Caco-2 (cell line): ENCODE data around the gene CD300LD. TPM values are rescaled to one million over a fixed set of nuclear protein-coding genes. Genes with fewer than 3 reads are reported as not detected.

Source experiments
- BruUV-seq: library from RNA; stranded (reverse); fragments of 400-500 nt; replicated peaks from 2 replicates; lab custom pipeline; 2021; lab: Mats Ljungman, UMichigan
- CTCF ChIA-PET: fragments of 300-600 bp; sonication (Branson Sonifier 250); formaldehyde crosslinking; loops from one replicate; lab custom pipeline; 2022; ENCODE audit warnings: antibody characterized with exemption; lab: Charles Lee
- POLR2A ChIA-PET: fragments of 300-600 bp; sonication (Branson Sonifier 250); formaldehyde crosslinking; loops from one replicate; lab custom pipeline; 2022; ENCODE audit warnings: antibody characterized with exemption; lab: Charles Lee
- DNase-seq, 2 experiments: peaks; one replicate each; pipeline versions ENCODE4 v3.0.0 to v3.0.0-alpha.2; 2020 to 2022
- H3K27me3 ChIP-seq: replicated peaks from 2 replicates; pipeline ENCODE4 v1.6.0; 2011; ENCODE audit warnings: low read length; ENCODE audit not compliant: control insufficient read depth, insufficient read depth
- H3K36me3 ChIP-seq: 2 replicates; pipeline ENCODE4 v1.5.1; 2011; ENCODE audit warnings: low read length; ENCODE audit not compliant: control insufficient read depth, insufficient read depth
- H3K4me1 ChIP-seq: fragments of 250-450 bp; sonication (Bioruptor Pico); 2 replicates; pipeline ENCODE4 v1.5.1; 2020; ENCODE audit warnings: mild to moderate bottlenecking
- H3K4me3 ChIP-seq: 2 replicates; pipeline ENCODE4 v1.5.1; 2011; ENCODE audit warnings: low read depth, mild to moderate bottlenecking, control low read depth, low read length
- H3K9me3 ChIP-seq: fragments of 250-450 bp; sonication (Bioruptor Pico); 2 replicates; pipeline ENCODE4 v1.5.1; 2020; ENCODE audit warnings: mild to moderate bottlenecking, moderate library complexity
- H3K27ac Mint-ChIP-seq: one replicate; pipeline ENCODE4 v1.8.0; 2022; ENCODE audit warnings: mixed read lengths; ENCODE audit not compliant: unreplicated experiment
- H3K27me3 Mint-ChIP-seq: one replicate; pipeline ENCODE4 v1.8.0; 2022; ENCODE audit warnings: mixed read lengths; ENCODE audit not compliant: insufficient read depth, unreplicated experiment
- H3K36me3 Mint-ChIP-seq: one replicate; pipeline ENCODE4 v1.8.0; 2022; ENCODE audit warnings: mild to moderate bottlenecking, mixed read lengths; ENCODE audit not compliant: insufficient read depth, unreplicated experiment
- H3K4me1 Mint-ChIP-seq: one replicate; pipeline ENCODE4 v1.8.0; 2022; ENCODE audit warnings: low read depth, mixed read lengths; ENCODE audit not compliant: unreplicated experiment
- H3K4me3 Mint-ChIP-seq: one replicate; pipeline ENCODE4 v1.8.0; 2022; ENCODE audit warnings: mild to moderate bottlenecking, moderate library complexity, mixed read lengths; ENCODE audit not compliant: unreplicated experiment
- H3K9me3 Mint-ChIP-seq: one replicate; pipeline ENCODE4 v1.8.0; 2022; ENCODE audit warnings: mixed read lengths; ENCODE audit not compliant: unreplicated experiment
- intact Hi-C: fragments of 100-400 bp; cut with micrococcal nuclease; formaldehyde crosslinking; loops from one replicate; pipeline ENCODE4 v1.10.0; 2022; ENCODE audit not compliant: unreplicated experiment
- total RNA-seq: library from RNA; stranded (reverse); gene quantifications from 2 replicates; pipeline ENCODE4 v1.2.3, GENCODE V29; 2022
- TF ChIP-seq, protein P1 (sequence below), 2 experiments: fragments of 200-600 bp in 1 of 2; IDR thresholded peaks; 1 replicate in 1 of 2; 2 replicates in 1 of 2; pipeline versions ENCODE4 v1.5.1 to v1.8.0; 2011 to 2022; ENCODE audit warnings: antibody characterized with exemption in 1 of 2, control low read depth in 1 of 2, inconsistent platforms in 1 of 2, low read depth in 1 of 2, low read length in 1 of 2, mild to moderate bottlenecking in 1 of 2, moderate library complexity in 1 of 2; ENCODE audit not compliant: insufficient read depth in 1 of 2, severe bottlenecking in 1 of 2, unreplicated experiment in 1 of 2

CD300LD gene
- total RNA-seq, 1 experiment from 2014 or later: not detected

DNA sequence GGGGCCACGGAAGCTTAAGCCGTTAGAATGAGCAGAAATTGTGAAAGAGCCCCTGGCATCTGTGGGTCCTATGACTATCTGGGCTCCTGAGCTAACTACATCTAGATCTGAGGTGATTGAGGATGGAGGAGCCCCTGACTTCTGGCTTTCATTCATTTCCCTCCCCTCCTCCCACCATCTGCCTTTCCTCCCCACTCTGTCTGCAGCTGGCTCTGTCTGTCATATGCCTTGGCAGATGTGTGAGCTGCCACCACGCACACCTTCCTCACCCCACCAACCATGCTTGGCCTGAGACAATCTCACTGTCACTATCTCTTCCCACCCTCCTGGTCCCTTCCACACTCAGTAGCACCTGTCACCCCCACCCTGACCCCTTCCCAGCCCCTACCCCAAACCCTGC is 26.4 kb upstream of the CD300LD start:
- BruUV-seq: no TSS peak
- peaks cover 36% of the 10 kb centered on the region for H3K27me3 Mint-ChIP-seq

DNA sequence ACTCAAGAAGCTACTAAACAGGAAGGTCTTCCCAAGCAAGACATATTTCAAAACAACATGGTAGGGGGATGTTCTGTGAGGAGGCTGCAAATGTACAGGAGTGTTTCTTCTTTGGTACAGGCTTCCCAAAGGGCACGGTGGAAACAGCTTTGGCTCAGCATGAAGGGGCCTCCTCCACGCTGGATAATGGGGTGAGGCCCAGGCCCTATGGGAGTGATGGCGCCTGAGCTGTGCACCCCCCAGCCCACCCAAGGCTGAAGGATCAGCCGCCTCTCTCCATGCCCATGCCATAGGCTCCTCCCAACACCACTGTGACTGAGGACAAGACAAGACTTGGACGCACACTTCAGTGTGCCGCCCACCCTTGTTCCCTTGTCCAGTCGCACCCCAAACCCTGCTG is 24.6 kb upstream of the CD300LD start:
- no peak for DNase-seq
- H3K27me3 Mint-ChIP-seq: peaks cover 32% of the 10 kb centered on the region
- H3K4me3 ChIP-seq: no peak overlapping the region
- H3K27ac Mint-ChIP-seq: no peak overlapping the region
- no peaks in the 10 kb centered on the region for H3K36me3 ChIP-seq
- H3K4me1 Mint-ChIP-seq: no peaks in the 10 kb centered on the region
- H3K36me3 Mint-ChIP-seq: no peaks in the 10 kb centered on the region
- H3K27me3 ChIP-seq: no peaks in the 10 kb centered on the region
- POLR2A ChIA-PET: no interaction called here
- TF ChIP-seq, protein P1, sequence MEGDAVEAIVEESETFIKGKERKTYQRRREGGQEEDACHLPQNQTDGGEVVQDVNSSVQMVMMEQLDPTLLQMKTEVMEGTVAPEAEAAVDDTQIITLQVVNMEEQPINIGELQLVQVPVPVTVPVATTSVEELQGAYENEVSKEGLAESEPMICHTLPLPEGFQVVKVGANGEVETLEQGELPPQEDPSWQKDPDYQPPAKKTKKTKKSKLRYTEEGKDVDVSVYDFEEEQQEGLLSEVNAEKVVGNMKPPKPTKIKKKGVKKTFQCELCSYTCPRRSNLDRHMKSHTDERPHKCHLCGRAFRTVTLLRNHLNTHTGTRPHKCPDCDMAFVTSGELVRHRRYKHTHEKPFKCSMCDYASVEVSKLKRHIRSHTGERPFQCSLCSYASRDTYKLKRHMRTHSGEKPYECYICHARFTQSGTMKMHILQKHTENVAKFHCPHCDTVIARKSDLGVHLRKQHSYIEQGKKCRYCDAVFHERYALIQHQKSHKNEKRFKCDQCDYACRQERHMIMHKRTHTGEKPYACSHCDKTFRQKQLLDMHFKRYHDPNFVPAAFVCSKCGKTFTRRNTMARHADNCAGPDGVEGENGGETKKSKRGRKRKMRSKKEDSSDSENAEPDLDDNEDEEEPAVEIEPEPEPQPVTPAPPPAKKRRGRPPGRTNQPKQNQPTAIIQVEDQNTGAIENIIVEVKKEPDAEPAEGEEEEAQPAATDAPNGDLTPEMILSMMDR (IDR thresholded peaks at IDR 0.05; ENCODE audit: insufficient read depth in 1 of 2, low read depth in 1 of 2, low read length in 1 of 2, severe bottlenecking in 1 of 2, unreplicated experiment in 1 of 2): no peak
- H3K9me3 ChIP-seq: no peaks in the 10 kb centered on the region
- no peaks in the 10 kb centered on the region for H3K9me3 Mint-ChIP-seq
- no peak overlapping the region for H3K4me3 Mint-ChIP-seq
- CTCF ChIA-PET: interaction anchor here (0.5 kb wide), 1 partner anchor 163 kb away, joined by 3 read pairs; no protein-coding TSS in a partner anchor
- no peaks in the 10 kb centered on the region for H3K4me1 ChIP-seq
- intact Hi-C loops: no loop called here
- no TSS peak for BruUV-seq

More for the DNA sequence above, 26.4 kb upstream of the CD300LD start:
- H3K4me1 Mint-ChIP-seq: no peaks in the 10 kb centered on the region
- intact Hi-C loops: no loop called here
- H3K27ac Mint-ChIP-seq: no peak overlapping the region
- no peak for DNase-seq
- no peaks in the 10 kb centered on the region for H3K36me3 ChIP-seq
- ChIA-PET POLR2A (no interaction called here), CTCF (no interaction called here)
- no peaks in the 10 kb centered on the region for H3K4me1 ChIP-seq
- no peaks in the 10 kb centered on the region for H3K9me3 Mint-ChIP-seq
- no peak overlapping the region for H3K4me3 Mint-ChIP-seq
- no peak overlapping the region for H3K4me3 ChIP-seq
- no peaks in the 10 kb centered on the region for H3K9me3 ChIP-seq
- no peaks in the 10 kb centered on the region for H3K27me3 ChIP-seq
- TF ChIP-seq, protein P1 (IDR thresholded peaks at IDR 0.05; ENCODE audit: insufficient read depth in 1 of 2, low read depth in 1 of 2, low read length in 1 of 2, severe bottlenecking in 1 of 2, unreplicated experiment in 1 of 2): no peak
- H3K36me3 Mint-ChIP-seq: no peaks in the 10 kb centered on the region

DNA sequence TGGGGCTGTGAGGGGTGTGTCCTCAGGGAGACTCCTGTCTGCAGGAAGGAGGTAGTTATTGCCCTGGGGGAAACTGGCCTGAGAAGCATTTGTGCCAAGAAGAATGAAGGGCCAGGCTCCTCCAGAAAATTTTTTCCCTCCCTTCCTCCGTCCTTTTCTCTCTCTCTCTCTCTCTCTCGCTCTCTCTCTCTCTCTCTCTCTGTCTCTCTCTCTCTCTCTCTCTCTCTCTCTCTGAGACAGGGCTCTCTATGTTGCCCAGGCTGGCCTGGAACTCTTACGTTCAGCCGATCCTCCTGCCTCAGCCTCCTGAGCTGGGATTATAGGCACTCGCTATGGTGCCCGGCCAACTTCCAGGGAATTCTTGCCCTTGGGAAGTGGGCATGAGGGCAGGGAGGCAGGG is 20.0 kb upstream of the CD300LD start:
- Histone ChIP-seq H3K36me3 (no peaks in the 10 kb centered on the region), H3K9me3 (no peaks in the 10 kb centered on the region), H3K27me3 (no peaks in the 10 kb centered on the region; the same call in 1 of the 2 replicates), H3K4me3 (no peak overlapping the region), H3K4me1 (no peaks in the 10 kb centered on the region)
- no peak overlapping the region for H3K27ac Mint-ChIP-seq
- H3K36me3 Mint-ChIP-seq: no peaks in the 10 kb centered on the region
- TF ChIP-seq, protein P1 (IDR thresholded peaks at IDR 0.05; ENCODE audit: insufficient read depth in 1 of 2, low read depth in 1 of 2, low read length in 1 of 2, severe bottlenecking in 1 of 2, unreplicated experiment in 1 of 2): no peak
- CTCF ChIA-PET: no interaction called here
- DNase-seq: no peak
- peaks cover 24% of the 10 kb centered on the region for H3K27me3 Mint-ChIP-seq
- intact Hi-C loops: no loop called here
- no peaks in the 10 kb centered on the region for H3K4me1 Mint-ChIP-seq
- BruUV-seq: no TSS peak
- no peak overlapping the region for H3K4me3 Mint-ChIP-seq
- H3K9me3 Mint-ChIP-seq: no peaks in the 10 kb centered on the region
- POLR2A ChIA-PET: no interaction called here
